K562 (cell line): ENCODE results near the gene TANK. TPM values are rescaled to one million over a fixed set of nuclear protein-coding genes. Genes with fewer than 3 reads are reported as not detected.
A peak's percentile ranks its signal among the peaks of the same experiment; 100 is the strongest.

ENCODE experiments used
- ATAC-seq: fragments of 200-7000 bp; cut with Tn5 transposase; 3 replicates; pipeline ENCODE4 v1.9.1; 2020; ENCODE audit warnings: moderate library complexity
- BruUV-seq: library from RNA; stranded (reverse); fragments of 400-500 nt; replicated peaks from 2 replicates; lab custom pipeline; 2021; lab: Mats Ljungman, UMichigan
- CTCF ChIA-PET: fragments of 300-600 bp; formaldehyde crosslinking; extraction: SDS; loops from one replicate; lab custom pipeline; 2021; ENCODE audit warnings: low intra/inter-chr PET ratio; lab: Yijun Ruan, JAX
- POLR2A ChIA-PET: fragments of 300-600, 350-650 bp; sonication (Branson Sonifier 250); formaldehyde crosslinking; extraction: SDS; loops from one replicate; lab custom pipeline; 2021; ENCODE audit warnings: antibody characterized with exemption, inconsistent platforms; lab: Yijun Ruan, JAX
- DNase-seq, 4 experiments: peaks; one replicate each; pipeline versions ENCODE4 v3.0.0 to v3.0.0-alpha.2; 2011 to 2018; ENCODE audit warnings: low spot score in 3 of 4, mixed read lengths in 3 of 4; ENCODE audit errors: extremely low read depth in 1 of 4
- FAIRE-seq: peaks from 2 replicates; lab custom pipeline; 2011; peaks lifted over from hg19 to GRCh38; lab: Jason Lieb, UNC
- H2AFZ ChIP-seq: 2 replicates; pipeline ENCODE4 v1.6.0; 2011; ENCODE audit warnings: low read depth, low read length, control low read depth, inconsistent platforms
- H3K27ac ChIP-seq: fragments of 200-600 bp; 3 replicates; pipeline ENCODE4 v1.8.0; 2011; ENCODE audit warnings: low read depth, mild to moderate bottlenecking, control low read depth, inconsistent platforms, low read length, moderate library complexity, mixed read lengths; ENCODE audit errors: extremely low read depth
- H3K27me3 ChIP-seq, 2 experiments: fragments of 300-600 bp in 1 of 2; 2 replicates in 1 of 2; 3 replicates in 1 of 2; pipeline versions ENCODE4 v1.6.0 to v1.8.0; 2011; ENCODE audit warnings: inconsistent platforms in 2 of 2, low read length in 2 of 2, mild to moderate bottlenecking in 1 of 2, mixed read lengths in 1 of 2, moderate library complexity in 1 of 2; ENCODE audit not compliant: control insufficient read depth in 2 of 2, insufficient read depth in 2 of 2
- H3K36me3 ChIP-seq: fragments of 300-600 bp; 3 replicates; pipeline ENCODE4 v1.8.0; 2011; ENCODE audit warnings: mild to moderate bottlenecking, low read length, inconsistent platforms; ENCODE audit not compliant: control insufficient read depth, insufficient read depth
- H3K4me1 ChIP-seq, 2 experiments: fragments of 200-600 bp in 1 of 2; replicated peaks in 1 of 2; 2 replicates in 1 of 2; 3 replicates in 1 of 2; pipeline versions ENCODE4 v1.5.1 to v1.8.0; 2011; ENCODE audit warnings: inconsistent platforms in 2 of 2, low read length in 2 of 2, mild to moderate bottlenecking in 1 of 2, mixed read lengths in 1 of 2, moderate library complexity in 1 of 2; ENCODE audit not compliant: control insufficient read depth in 2 of 2, insufficient read depth in 2 of 2
- H3K4me2 ChIP-seq: 2 replicates; pipeline ENCODE4 v1.6.1; 2011; ENCODE audit warnings: low read length, control low read depth, inconsistent platforms, mixed read lengths; ENCODE audit not compliant: insufficient read depth
- H3K4me3 ChIP-seq: fragments of 200-600 bp; sonication (generic), shearing (Covaris generic); 2 replicates; pipeline ENCODE4 v1.5.1; 2016; ENCODE audit warnings: control low read depth, inconsistent platforms
- H3K79me2 ChIP-seq: fragments of 200-600 bp; 3 replicates; pipeline ENCODE4 v1.8.0; 2011; ENCODE audit warnings: low read length, inconsistent platforms; ENCODE audit not compliant: control insufficient read depth, insufficient read depth
- H3K9ac ChIP-seq, 2 experiments: 2 replicates each; pipeline versions ENCODE4 v1.6.0 to v1.6.1; 2011; ENCODE audit warnings: low read depth in 2 of 2, low read length in 2 of 2, control low read depth in 1 of 2, inconsistent platforms in 1 of 2, mild to moderate bottlenecking in 1 of 2, mixed read lengths in 1 of 2; ENCODE audit not compliant: insufficient read depth in 1 of 2
- H3K9me1 ChIP-seq: one replicate; pipeline ENCODE4 v1.6.0; 2011; ENCODE audit warnings: inconsistent platforms, mild to moderate bottlenecking, low read length, moderate library complexity; ENCODE audit not compliant: control insufficient read depth, insufficient read depth
- H3K9me3 ChIP-seq: replicated peaks from 2 replicates; pipeline ENCODE4 v1.5.1; 2011; ENCODE audit warnings: low read depth, low read length, inconsistent platforms; ENCODE audit not compliant: control insufficient read depth, insufficient read depth
- H4K20me1 ChIP-seq: replicated peaks from 2 replicates; pipeline ENCODE4 v1.6.1; 2011; ENCODE audit warnings: low read length, inconsistent platforms, mixed read lengths; ENCODE audit not compliant: control insufficient read depth, insufficient read depth
- CBX3 ChIP-seq, 2 experiments: IDR thresholded peaks; 1 replicate in 1 of 2; 2 replicates in 1 of 2; pipeline ENCODE4 v1.6.1; 2012; ENCODE audit warnings: inconsistent platforms in 2 of 2, low read length in 2 of 2, borderline replicate concordance in 1 of 2, control low read depth in 1 of 2
- CBX5 ChIP-seq: IDR thresholded peaks from 2 replicates; pipeline ENCODE4 v1.6.1; 2014; ENCODE audit warnings: low read depth, borderline replicate concordance
- EHMT2 ChIP-seq: fragments of 450-650 bp; IDR thresholded peaks from 2 replicates; pipeline ENCODE4 v1.6.1; 2018; ENCODE audit warnings: antibody characterized with exemption
- EWSR1 ChIP-seq: fragments of 450-650 bp; IDR thresholded peaks from 2 replicates; pipeline ENCODE4 v1.6.1; 2018; ENCODE audit warnings: borderline replicate concordance, mild to moderate bottlenecking, low read depth, moderate library complexity; ENCODE audit not compliant: partially characterized antibody
- NRF1 ChIP-seq, 2 experiments: fragments of 450-650 bp; IDR thresholded peaks in 1 of 2; conservative IDR thresholded peaks in 1 of 2; 2 replicates each; pipeline ENCODE4 v1.6.1; 2014; ENCODE audit warnings: mild to moderate bottlenecking in 2 of 2
- RBM39 ChIP-seq: fragments of 200-400 bp; formaldehyde crosslinking; optimal IDR thresholded peaks from 2 replicates; pipeline ENCODE3; 2018; ENCODE audit warnings: low read depth, low read length
- RNF2 ChIP-seq: sonication (generic); IDR thresholded peaks from 2 replicates; pipeline ENCODE4 v1.6.1; 2016
- SMAD2 ChIP-seq: fragments of 150-350 bp; IDR thresholded peaks from 2 replicates; pipeline ENCODE4 v1.6.1; 2014; ENCODE audit warnings: low read depth, mild to moderate bottlenecking, low read length
- TRIM24 ChIP-seq, 2 experiments: fragments of 450-650 bp; IDR thresholded peaks; 2 replicates each; pipeline ENCODE4 v1.6.1; 2016
- TRIM28 ChIP-seq: fragments of 450-650 bp; IDR thresholded peaks from 2 replicates; pipeline ENCODE4 v1.6.1; 2017
- XRCC3 ChIP-seq: fragments of 450-650 bp; IDR thresholded peaks from 2 replicates; pipeline ENCODE4 v1.6.1; 2017; ENCODE audit warnings: mild to moderate bottlenecking, moderate library complexity
- ZZZ3 ChIP-seq: fragments of 450-650 bp; IDR thresholded peaks from 2 replicates; pipeline ENCODE4 v1.6.1; 2016; ENCODE audit warnings: antibody characterized with exemption, mild to moderate bottlenecking, moderate library complexity
- WGBS: fragments of 100-300 bp; shearing (Covaris generic); methylation state at CpG from one replicate; pipeline ENCODE4 v1.1.6; 2016; ENCODE audit warnings: low coverage, mixed read lengths; ENCODE audit not compliant: insufficient coverage; ENCODE audit errors: missing lambda C conversion rate; 5-methylcytosine and 5-hydroxymethylcytosine counted together
- in situ Hi-C: fragments of 300-500 bp; cut with MboI; formaldehyde crosslinking; loops from 4 replicates; pipeline ENCODE4 v1.15.0; 2018; ENCODE audit warnings: inconsistent platforms, mixed read lengths
- intact Hi-C: fragments of 100-400 bp; cut with micrococcal nuclease; formaldehyde crosslinking; loops from 2 replicates; pipeline ENCODE4 v1.14.2; 2022
- polyA plus RNA-seq, 8 experiments: library from polyadenylated mRNA; depleted of rRNA in 4 of 8; stranded (reverse) in 5 of 8; unstranded in 3 of 8; fragments of >200 nt; fragmentation: Nextera tagmentation in 2 of 8; fragmentation: Illumina TruSeq in 1 of 8; extraction: Ambion mirVana in 2 of 8; extraction: Trizol in 1 of 8; gene quantifications; 2 replicates each; pipeline versions ENCODE4 v1.2.1 to v1.2.3, GENCODE V29; 2011 to 2014; ENCODE audit warnings: inconsistent platforms in 1 of 8, missing spikeins in 1 of 8
- total RNA-seq, 7 experiments: library from RNA; depleted of rRNA in 6 of 7; stranded (reverse); fragments of >200 nt in 6 of 7; fragmentation: Illumina TruSeq in 2 of 7; extraction: Trizol in 2 of 7; gene quantifications; 2 replicates each; pipeline versions ENCODE4 v1.2.1 to v1.2.3, GENCODE V29; 2011 to 2021; ENCODE audit warnings: low replicate concordance in 1 of 7
- TF ChIP-seq, protein P1 (sequence below): fragments of 200-800 bp; sonication (Bioruptor generic); IDR thresholded peaks from 2 replicates; pipeline ENCODE4 v1.6.1; 2017; ENCODE audit warnings: missing genetic modification characterization, missing compliant biosample characterization

Gene TANK
- total and polyA plus RNA-seq, 9 of the 15 experiments (the other 6 are each of a cell fraction or from before 2014, with no cell fraction given), result 43.0 to 91.5 (median 54.4) TPM

- Histone ChIP-seq H3K9me1 (no peaks in the 10 kb centered on the region), H4K20me1 (no peaks in the 10 kb centered on the region), H3K4me1 (no peaks in the 10 kb centered on the region), H3K27ac (no peak overlapping the region), H3K4me2 (no peak overlapping the region), H3K36me3 (no peaks in the 10 kb centered on the region), H3K79me2 (no peaks in the 10 kb centered on the region), H3K9me3 (0 out of 2 replicates have a peak, but pooled peaks cover 3% of the 10 kb centered on the region), H3K9ac (no peak overlapping the region), H2AFZ (no peak overlapping the region), H3K27me3 (no peaks in the 10 kb centered on the region), H3K4me3 (no peak overlapping the region)
- CTCF ChIA-PET, result no interaction called here
- POLR2A ChIA-PET, result interaction anchor here (0.5 kb wide), 1 partner anchor 9 kb away, joined by 3 read pairs; no protein-coding TSS in a partner anchor
- intact Hi-C loops, result no loop called here
- FAIRE-seq (no peak), DNase-seq (no peak), ATAC-seq (no peak)
- in situ Hi-C loops, result no loop called here
- TF ChIP-seq TRIM28 (peak; percentile 82), RBM39 (no peak), CBX3 (IDR thresholded peaks at IDR 0.05; ENCODE audit: borderline replicate concordance in 1 of 2, low read length in 2 of 2) (peak in 1 of 2 experiments; percentile 94; a peak in 2 of 3 replicates), TRIM24 (IDR thresholded peaks at IDR 0.05) (peak in 1 of 2 experiments; percentile 40; a peak in 1 of 4 replicates), CBX5 (peak; percentile 74; the same call in 1 of the 2 replicates), RNF2 (no peak), XRCC3 (0 out of 2 replicates have a peak, but pooled peaks have one; percentile 23), EWSR1 (no peak)
- BruUV-seq, result no TSS peak
Observed at GRCh38 chr2:161152302-161152701, 7.9 kb upstream of the TANK start.

GRCh38 chr2:161158882-161159281 lies 1.3 kb upstream of the TANK start:
- Histone ChIP-seq H3K27ac (no peak overlapping the region), H3K79me2 (peaks cover 37% of the 10 kb centered on the region), H3K9ac (no peak overlapping the region), H3K4me2 (no peak overlapping the region), H3K4me1 (peaks cover 0 to 7% of the 10 kb centered on the region in 2 experiments; a peak in 2 of 5 replicates), H3K36me3 (peaks cover 14% of the 10 kb centered on the region), H3K9me1 (no peaks in the 10 kb centered on the region), H3K4me3 (no peak overlapping the region), H2AFZ (peak overlapping the region; percentile 89), H4K20me1 (no peaks in the 10 kb centered on the region), H3K27me3 (no peaks in the 10 kb centered on the region), H3K9me3 (no peaks in the 10 kb centered on the region)
- WGBS, result 68% methylated on average over 2 of the region's 2 CpGs
- ATAC-seq (no peak), DNase-seq (no peak), FAIRE-seq (no peak)
- POLR2A ChIA-PET, result no interaction called here
- in situ Hi-C loops, result no loop called here
- intact Hi-C loops, result no loop called here
- BruUV-seq, result no TSS peak
- CTCF ChIA-PET, result no interaction called here
- TF ChIP-seq, protein P1, sequence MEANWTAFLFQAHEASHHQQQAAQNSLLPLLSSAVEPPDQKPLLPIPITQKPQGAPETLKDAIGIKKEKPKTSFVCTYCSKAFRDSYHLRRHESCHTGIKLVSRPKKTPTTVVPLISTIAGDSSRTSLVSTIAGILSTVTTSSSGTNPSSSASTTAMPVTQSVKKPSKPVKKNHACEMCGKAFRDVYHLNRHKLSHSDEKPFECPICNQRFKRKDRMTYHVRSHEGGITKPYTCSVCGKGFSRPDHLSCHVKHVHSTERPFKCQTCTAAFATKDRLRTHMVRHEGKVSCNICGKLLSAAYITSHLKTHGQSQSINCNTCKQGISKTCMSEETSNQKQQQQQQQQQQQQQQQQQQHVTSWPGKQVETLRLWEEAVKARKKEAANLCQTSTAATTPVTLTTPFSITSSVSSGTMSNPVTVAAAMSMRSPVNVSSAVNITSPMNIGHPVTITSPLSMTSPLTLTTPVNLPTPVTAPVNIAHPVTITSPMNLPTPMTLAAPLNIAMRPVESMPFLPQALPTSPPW, result no peak
- TF ChIP-seq NRF1 (conservative IDR thresholded peaks at IDR 0.05 in 1 of 2, IDR thresholded peaks at IDR 0.05 in 1 of 2) (no peak), ZZZ3 (no peak), XRCC3 (no peak), SMAD2 (no peak), EHMT2 (0 out of 2 replicates have a peak, but pooled peaks have one; percentile 33)
